ENCODE results near the gene GDPD2. TPM values are rescaled to one million over a fixed set of nuclear protein-coding genes. Genes with fewer than 3 reads are reported as not detected.
A peak's percentile ranks its signal among the peaks of the same experiment; 100 is the strongest.

Gene GDPD2
- total RNA-seq, 1 donor from 2014 or later = 4.0 TPM

DNA sequence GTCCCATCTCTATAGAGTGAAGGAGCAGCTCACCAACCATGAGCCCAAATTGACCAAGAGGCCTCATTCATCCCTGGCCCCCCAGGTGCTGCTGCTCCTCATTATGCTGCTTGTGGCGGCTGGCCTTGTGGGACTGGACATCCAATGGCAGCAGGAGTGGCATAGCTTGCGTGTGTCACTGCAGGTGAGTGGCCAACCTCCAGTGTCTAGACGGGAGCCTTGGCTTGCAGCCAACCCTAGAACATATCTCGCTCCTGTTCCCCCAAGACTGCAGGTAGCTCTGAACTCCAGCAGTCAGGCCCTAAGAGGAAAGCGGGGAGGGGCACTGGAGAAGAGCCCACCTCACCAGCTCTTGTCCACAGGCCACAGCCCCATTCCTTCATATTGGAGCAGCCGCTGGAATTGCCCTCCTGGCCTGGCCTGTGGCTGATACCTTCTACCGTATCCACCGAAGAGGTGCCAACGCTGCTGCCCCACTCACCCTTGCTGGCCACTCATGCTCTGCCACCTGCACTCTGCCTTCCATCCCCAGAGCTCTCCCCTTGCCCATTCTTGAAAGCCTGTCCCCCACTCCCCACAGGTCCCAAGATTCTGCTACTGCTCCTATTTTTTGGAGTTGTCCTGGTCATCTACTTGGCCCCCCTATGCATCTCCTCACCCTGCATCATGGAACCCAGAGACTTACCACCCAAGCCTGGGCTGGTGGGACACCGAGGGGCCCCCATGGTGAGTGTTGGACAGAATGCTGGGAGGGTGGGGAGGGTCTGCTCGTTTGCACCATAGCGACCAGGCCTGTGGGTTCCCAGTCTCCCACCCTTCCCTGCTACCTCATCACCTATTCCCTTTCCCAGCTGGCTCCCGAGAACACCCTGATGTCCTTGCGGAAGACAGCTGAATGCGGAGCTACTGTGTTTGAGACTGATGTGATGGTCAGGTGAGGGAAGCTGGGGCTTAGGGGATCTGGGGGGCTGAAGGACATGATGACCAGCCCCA is 3.5 kb downstream of the GDPD2 start:
- H3K4me1 Mint-ChIP-seq (ENCODE audit: unreplicated experiment) = peaks cover 5% of the 10 kb centered on the region
- no peak for TF ChIP-seq CTCF (conservative IDR thresholded peaks at IDR 0.05)
- no peak overlapping the region for H3K4me3 Mint-ChIP-seq
- no peaks in the 10 kb centered on the region for H3K36me3 Mint-ChIP-seq
- H3K27ac Mint-ChIP-seq = no peak overlapping the region
- DNase-seq (ENCODE audit: extremely low spot score, unreplicated experiment) = no peak
- H3K27me3 Mint-ChIP-seq = no peaks in the 10 kb centered on the region
- no peaks in the 10 kb centered on the region for H3K9me3 Mint-ChIP-seq

DNA sequence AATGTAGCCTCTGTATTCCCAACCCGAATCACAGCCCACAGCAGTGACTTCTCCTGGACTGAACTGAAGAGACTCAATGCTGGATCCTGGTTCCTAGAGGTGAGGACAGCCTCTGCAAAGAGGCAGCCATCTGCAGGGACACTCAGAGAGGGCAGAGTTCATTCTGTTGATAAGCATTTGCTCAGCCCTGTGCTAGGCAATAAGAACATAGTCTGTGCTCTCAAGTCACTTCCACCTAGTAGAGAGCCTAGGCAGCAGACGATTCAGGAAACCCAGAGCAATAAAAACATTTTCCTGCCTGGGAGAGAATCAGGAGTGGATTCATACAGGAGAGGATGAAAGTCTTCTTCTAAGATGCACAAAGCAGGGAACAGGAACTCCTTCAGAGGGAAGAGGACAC is 4.3 kb downstream of the GDPD2 start:
- no peaks in the 10 kb centered on the region for H3K27me3 Mint-ChIP-seq
- H3K36me3 Mint-ChIP-seq = no peaks in the 10 kb centered on the region
- no peak overlapping the region for H3K4me3 Mint-ChIP-seq
- H3K4me1 Mint-ChIP-seq (ENCODE audit: unreplicated experiment) = peaks cover 5% of the 10 kb centered on the region
- no peak for DNase-seq (ENCODE audit: extremely low spot score, unreplicated experiment)
- H3K9me3 Mint-ChIP-seq = no peaks in the 10 kb centered on the region
- no peak for TF ChIP-seq CTCF (conservative IDR thresholded peaks at IDR 0.05)
- no peak overlapping the region for H3K27ac Mint-ChIP-seq

GRCh38 chrX:70429759-70430158 is 6.6 kb downstream of the GDPD2 start:
- DNase-seq (ENCODE audit: extremely low spot score, unreplicated experiment) = no peak
- Mint-ChIP-seq H3K36me3 (no peaks in the 10 kb centered on the region), H3K27ac (no peak overlapping the region), H3K4me3 (no peak overlapping the region), H3K9me3 (no peaks in the 10 kb centered on the region), H3K27me3 (no peaks in the 10 kb centered on the region), H3K4me1 (ENCODE audit: unreplicated experiment) (no peaks in the 10 kb centered on the region)
- no peak for TF ChIP-seq CTCF (conservative IDR thresholded peaks at IDR 0.05)

- Mint-ChIP-seq H3K4me1 (ENCODE audit: unreplicated experiment) (no peaks in the 10 kb centered on the region), H3K9me3 (no peaks in the 10 kb centered on the region), H3K27ac (peak overlapping the region; percentile 92)
Observed at GRCh38 chrX:70432936-70433847, 10.1 kb downstream of the GDPD2 start.

More at GRCh38 chrX:70432936-70433847, 10.1 kb downstream of the GDPD2 start:
- TF ChIP-seq CTCF (conservative IDR thresholded peaks at IDR 0.05) = no peak
- no peaks in the 10 kb centered on the region for H3K36me3 Mint-ChIP-seq
- H3K27me3 Mint-ChIP-seq = peaks cover 18% of the 10 kb centered on the region
- no peak for DNase-seq (ENCODE audit: extremely low spot score, unreplicated experiment)
- H3K4me3 Mint-ChIP-seq = peak overlapping the region; percentile 95

Measured in type B pancreatic cell (in vitro differentiated cells).